Peyer's patch (tissue), 4 donors: ENCODE results near the gene EXOC4.

Experiments
- CTCF ChIP-seq, 6 experiments: fragments of 450-650 bp in 4 of 6; fragments of 200-600 bp in 2 of 6; sonication (generic) in 1 of 6; IDR thresholded peaks; one replicate each; pipeline ENCODE4 v1.5.1; 2017 to 2019; ENCODE audit warnings: antibody characterized with exemption in 6 of 6, mild to moderate bottlenecking in 3 of 6, moderate library complexity in 1 of 6
- POLR2A ChIP-seq, 2 donors: fragments of 450-650 bp; IDR thresholded peaks; one replicate each; pipeline ENCODE4 v1.5.1; 2017; ENCODE audit warnings: antibody characterized with exemption in 2 of 2, mild to moderate bottlenecking in 2 of 2, moderate library complexity in 2 of 2

DNA sequence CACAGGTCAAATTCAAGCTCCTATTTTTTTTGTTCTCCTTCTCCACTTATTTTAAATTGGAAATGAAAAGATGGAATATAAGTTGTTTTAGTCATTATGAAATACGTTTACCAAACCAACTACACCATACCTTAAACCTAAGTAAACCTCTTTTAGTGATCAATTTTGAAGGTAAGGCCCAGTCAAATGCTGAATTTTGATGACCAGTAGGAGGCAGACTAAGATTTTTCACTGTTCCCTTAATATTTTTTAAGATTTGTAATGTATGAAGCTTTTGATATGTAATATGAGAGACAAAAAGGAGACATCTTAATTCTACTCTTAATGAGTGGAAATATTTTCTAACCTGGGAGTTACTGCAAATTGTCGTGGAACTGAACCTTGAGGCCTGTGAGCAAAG lies 311.6 kb downstream of the EXOC4 start:
- TF ChIP-seq CTCF (IDR thresholded peaks at IDR 0.05) (no peak), POLR2A (IDR thresholded peaks at IDR 0.05) (no peak)
